ENCODE data around the gene CBLB. TPM values are rescaled to one million over a fixed set of nuclear protein-coding genes. Genes with fewer than 3 reads are reported as not detected.
"Not testable (repeated sequence)": the region's sequence is repeated elsewhere in the genome, so short reads cannot be mapped to it uniquely, and the experiment has no call there.

The CBLB gene
- total RNA-seq, 2 donors from 2014 or later: 20.2 to 34.5 TPM

- no peak overlapping the region for H3K9ac ChIP-seq (ENCODE audit: low read depth in 2 of 2, low read length in 2 of 2)
- no peak for TF ChIP-seq CTCF (IDR thresholded peaks at IDR 0.05)
- peaks cover 19% of the 10 kb centered on the region for H3K4me1 ChIP-seq
- no peak overlapping the region for H3K4me3 ChIP-seq
- no peaks in the 10 kb centered on the region for H3K36me3 ChIP-seq
- H3K9me3 ChIP-seq: no peaks in the 10 kb centered on the region
- H3K27ac ChIP-seq: peak overlapping the region; percentile 71
- DNase-seq: no peak
- intact Hi-C loops (cut with DNase I): no loop called here
- H3K27me3 ChIP-seq: no peaks in the 10 kb centered on the region
Measured at GRCh38 chr3:105824129-105824528, 44.7 kb downstream of the CBLB start.

DNA sequence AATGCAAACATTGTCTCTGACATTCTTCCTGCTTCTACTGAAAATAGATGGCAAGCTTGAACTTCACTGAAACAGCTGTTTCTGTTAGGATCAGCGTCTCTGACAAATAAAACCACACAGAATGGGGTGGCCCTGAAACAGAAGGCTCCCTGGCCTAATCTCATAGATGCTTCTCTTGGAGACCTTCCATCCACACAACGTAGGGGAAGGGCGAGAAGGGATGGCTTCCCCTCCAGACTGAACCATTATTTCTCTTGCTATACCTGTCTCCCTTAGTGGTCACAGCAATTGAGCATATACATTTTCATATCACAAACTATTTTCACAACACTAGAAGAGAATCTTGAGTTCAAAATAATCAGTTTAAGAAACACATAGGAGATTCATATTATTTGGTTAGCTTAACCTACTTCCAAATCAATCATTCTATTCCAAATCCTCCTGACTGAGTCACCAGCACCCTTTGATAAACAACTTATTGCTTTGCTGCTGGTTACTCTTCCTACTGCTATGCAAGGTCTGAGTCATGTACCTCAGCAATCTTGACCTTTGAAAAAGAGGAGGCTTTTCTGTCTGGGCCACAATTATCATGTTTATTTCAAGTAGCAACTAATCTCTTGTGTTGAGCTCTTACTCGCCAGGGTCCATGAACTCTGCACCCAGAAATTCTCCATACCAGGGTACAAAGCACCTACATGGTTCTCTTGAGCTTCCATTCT lies 45.5 kb downstream of the CBLB start:
- H3K4me1 ChIP-seq: peaks cover 19% of the 10 kb centered on the region
- TF ChIP-seq CTCF (IDR thresholded peaks at IDR 0.05): no peak
- no peaks in the 10 kb centered on the region for H3K27me3 ChIP-seq
- DNase-seq: no peak
- no peak overlapping the region for H3K4me3 ChIP-seq
- intact Hi-C loops (cut with DNase I): no loop called here
- H3K36me3 ChIP-seq: no peaks in the 10 kb centered on the region
- no peak overlapping the region for H3K9ac ChIP-seq (ENCODE audit: low read depth in 2 of 2, low read length in 2 of 2)
- peak overlapping the region; percentile 71 for H3K27ac ChIP-seq
- no peaks in the 10 kb centered on the region for H3K9me3 ChIP-seq

DNA sequence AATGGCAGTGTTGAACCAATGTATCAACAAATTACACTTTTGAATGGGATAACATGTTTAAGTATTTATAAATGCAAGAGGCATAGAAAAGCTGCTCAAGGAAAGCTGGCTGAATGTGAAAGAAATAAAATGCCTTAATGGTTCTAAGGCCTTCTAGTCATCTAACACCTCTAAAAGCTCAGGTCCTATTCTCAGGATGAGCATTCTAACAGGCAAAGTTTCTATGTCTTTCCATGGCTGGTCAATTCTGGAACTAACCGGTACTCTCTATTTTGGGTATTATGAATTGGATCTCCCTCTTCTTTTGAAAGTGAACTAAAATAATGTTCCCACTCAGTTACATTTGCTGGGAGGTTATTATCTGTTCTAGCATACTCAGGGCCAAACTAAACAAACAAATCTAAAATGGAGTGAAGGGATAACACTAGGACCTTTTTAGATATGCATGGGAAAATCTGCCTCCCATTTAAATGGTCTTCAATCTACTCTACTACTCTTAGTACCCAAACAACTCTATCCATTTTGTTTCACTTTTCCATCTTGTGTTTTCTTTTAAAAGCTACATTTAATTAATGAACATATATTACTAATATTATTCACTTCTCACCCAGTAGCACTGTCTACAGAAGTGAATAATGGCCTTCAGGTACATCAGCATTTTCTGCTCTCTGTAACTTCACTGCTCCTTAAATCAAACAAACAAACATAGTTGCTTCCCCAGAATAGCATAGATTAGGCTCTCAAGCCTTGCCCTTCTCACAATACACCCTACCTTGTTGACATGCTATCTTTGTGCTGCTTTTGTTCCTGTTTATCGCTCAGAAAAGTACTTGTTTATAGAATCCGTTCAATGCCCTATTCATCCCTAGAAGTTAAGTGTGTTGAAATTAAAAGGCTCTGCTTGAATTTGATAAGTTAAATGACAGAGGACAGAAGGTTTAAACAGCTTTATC lies 46.4 kb downstream of the CBLB start:
- Histone ChIP-seq H3K36me3 (no peaks in the 10 kb centered on the region), H3K4me3 (no peak overlapping the region), H3K9me3 (no peaks in the 10 kb centered on the region), H3K9ac (ENCODE audit: low read depth in 2 of 2, low read length in 2 of 2) (no peak overlapping the region), H3K4me1 (peaks cover 19% of the 10 kb centered on the region), H3K27ac (peak overlapping the region; percentile 71), H3K27me3 (no peaks in the 10 kb centered on the region)
- DNase-seq: no peak
- TF ChIP-seq CTCF (IDR thresholded peaks at IDR 0.05): no peak
- intact Hi-C loops (cut with DNase I): no loop called here

GRCh38 chr3:105821433-105821832 lies 47.4 kb downstream of the CBLB start:
- TF ChIP-seq CTCF (IDR thresholded peaks at IDR 0.05): no peak
- Histone ChIP-seq H3K9me3 (no peaks in the 10 kb centered on the region), H3K27ac (no peak overlapping the region), H3K4me1 (peaks cover 19% of the 10 kb centered on the region), H3K36me3 (no peaks in the 10 kb centered on the region), H3K4me3 (no peak overlapping the region), H3K27me3 (no peaks in the 10 kb centered on the region), H3K9ac (ENCODE audit: low read depth in 2 of 2, low read length in 2 of 2) (no peak overlapping the region)
- peak; percentile 55 for DNase-seq
- intact Hi-C loops (cut with DNase I): no loop called here

DNA sequence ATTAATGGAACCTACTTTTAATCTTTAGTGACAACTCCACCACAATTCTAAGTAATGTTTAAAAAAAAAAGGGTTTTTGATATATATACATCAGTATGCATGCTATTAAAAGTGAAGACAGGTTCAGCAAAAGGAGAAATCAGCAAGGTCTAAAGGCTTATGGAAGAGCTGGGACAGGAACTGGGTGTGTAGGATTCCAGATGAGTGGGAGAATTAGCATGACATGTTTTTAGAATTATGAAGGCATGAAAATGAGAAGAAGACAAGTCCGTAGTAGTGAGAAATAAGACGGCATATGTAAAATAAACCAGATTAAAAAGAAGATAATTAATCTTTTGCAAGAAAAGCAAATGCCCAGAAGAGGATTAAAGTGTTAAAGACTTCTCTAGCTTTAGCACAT lies 52.0 kb downstream of the CBLB start:
- Histone ChIP-seq H3K27ac (no peak overlapping the region), H3K36me3 (no peaks in the 10 kb centered on the region), H3K9ac (ENCODE audit: low read depth in 2 of 2, low read length in 2 of 2) (no peak overlapping the region), H3K4me3 (no peak overlapping the region), H3K27me3 (no peaks in the 10 kb centered on the region), H3K4me1 (peaks cover 8% of the 10 kb centered on the region), H3K9me3 (no peaks in the 10 kb centered on the region)
- no peak for DNase-seq
- intact Hi-C loops (cut with DNase I): no loop called here
- TF ChIP-seq CTCF (IDR thresholded peaks at IDR 0.05): no peak

GRCh38 chr3:105815331-105815730 lies 53.5 kb downstream of the CBLB start:
- H3K27me3 ChIP-seq; H3K36me3 ChIP-seq; intact Hi-C loops (cut with DNase I); H3K9ac ChIP-seq (ENCODE audit: low read depth in 2 of 2, low read length in 2 of 2); H3K9me3 ChIP-seq; H3K27ac ChIP-seq; H3K4me1 ChIP-seq; H3K4me3 ChIP-seq; DNase-seq: not testable (repeated sequence)

All from colonic mucosa (tissue), 4 donors.